ENCODE data around the gene DVL3. TPM values are rescaled to one million over a fixed set of nuclear protein-coding genes. Genes with fewer than 3 reads are reported as not detected.

DVL3 gene
- total and polyA plus RNA-seq, 2 experiments from 2014 or later: 25.6 to 55.5 TPM

DNA sequence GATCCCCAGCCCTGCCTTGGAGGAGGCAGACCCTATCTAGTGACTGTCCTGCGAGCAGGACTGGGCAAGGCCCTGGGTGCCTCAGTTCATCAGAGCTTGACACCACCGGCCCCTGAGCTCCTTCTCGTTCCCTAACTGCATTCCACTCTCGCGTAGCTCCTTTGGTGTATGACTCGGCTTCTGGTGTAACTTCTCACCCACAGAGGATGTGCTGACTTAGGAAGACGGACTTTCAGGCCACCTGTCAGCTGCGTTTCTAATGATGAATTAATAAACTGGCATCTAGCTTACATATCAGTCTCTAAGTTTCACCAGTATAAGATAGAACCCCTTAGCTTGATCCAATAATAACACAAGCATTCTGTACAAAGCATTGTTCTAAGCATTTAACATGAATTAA lies 48.3 kb downstream of the DVL3 start (continued):
- TF ChIP-seq, protein P1, sequence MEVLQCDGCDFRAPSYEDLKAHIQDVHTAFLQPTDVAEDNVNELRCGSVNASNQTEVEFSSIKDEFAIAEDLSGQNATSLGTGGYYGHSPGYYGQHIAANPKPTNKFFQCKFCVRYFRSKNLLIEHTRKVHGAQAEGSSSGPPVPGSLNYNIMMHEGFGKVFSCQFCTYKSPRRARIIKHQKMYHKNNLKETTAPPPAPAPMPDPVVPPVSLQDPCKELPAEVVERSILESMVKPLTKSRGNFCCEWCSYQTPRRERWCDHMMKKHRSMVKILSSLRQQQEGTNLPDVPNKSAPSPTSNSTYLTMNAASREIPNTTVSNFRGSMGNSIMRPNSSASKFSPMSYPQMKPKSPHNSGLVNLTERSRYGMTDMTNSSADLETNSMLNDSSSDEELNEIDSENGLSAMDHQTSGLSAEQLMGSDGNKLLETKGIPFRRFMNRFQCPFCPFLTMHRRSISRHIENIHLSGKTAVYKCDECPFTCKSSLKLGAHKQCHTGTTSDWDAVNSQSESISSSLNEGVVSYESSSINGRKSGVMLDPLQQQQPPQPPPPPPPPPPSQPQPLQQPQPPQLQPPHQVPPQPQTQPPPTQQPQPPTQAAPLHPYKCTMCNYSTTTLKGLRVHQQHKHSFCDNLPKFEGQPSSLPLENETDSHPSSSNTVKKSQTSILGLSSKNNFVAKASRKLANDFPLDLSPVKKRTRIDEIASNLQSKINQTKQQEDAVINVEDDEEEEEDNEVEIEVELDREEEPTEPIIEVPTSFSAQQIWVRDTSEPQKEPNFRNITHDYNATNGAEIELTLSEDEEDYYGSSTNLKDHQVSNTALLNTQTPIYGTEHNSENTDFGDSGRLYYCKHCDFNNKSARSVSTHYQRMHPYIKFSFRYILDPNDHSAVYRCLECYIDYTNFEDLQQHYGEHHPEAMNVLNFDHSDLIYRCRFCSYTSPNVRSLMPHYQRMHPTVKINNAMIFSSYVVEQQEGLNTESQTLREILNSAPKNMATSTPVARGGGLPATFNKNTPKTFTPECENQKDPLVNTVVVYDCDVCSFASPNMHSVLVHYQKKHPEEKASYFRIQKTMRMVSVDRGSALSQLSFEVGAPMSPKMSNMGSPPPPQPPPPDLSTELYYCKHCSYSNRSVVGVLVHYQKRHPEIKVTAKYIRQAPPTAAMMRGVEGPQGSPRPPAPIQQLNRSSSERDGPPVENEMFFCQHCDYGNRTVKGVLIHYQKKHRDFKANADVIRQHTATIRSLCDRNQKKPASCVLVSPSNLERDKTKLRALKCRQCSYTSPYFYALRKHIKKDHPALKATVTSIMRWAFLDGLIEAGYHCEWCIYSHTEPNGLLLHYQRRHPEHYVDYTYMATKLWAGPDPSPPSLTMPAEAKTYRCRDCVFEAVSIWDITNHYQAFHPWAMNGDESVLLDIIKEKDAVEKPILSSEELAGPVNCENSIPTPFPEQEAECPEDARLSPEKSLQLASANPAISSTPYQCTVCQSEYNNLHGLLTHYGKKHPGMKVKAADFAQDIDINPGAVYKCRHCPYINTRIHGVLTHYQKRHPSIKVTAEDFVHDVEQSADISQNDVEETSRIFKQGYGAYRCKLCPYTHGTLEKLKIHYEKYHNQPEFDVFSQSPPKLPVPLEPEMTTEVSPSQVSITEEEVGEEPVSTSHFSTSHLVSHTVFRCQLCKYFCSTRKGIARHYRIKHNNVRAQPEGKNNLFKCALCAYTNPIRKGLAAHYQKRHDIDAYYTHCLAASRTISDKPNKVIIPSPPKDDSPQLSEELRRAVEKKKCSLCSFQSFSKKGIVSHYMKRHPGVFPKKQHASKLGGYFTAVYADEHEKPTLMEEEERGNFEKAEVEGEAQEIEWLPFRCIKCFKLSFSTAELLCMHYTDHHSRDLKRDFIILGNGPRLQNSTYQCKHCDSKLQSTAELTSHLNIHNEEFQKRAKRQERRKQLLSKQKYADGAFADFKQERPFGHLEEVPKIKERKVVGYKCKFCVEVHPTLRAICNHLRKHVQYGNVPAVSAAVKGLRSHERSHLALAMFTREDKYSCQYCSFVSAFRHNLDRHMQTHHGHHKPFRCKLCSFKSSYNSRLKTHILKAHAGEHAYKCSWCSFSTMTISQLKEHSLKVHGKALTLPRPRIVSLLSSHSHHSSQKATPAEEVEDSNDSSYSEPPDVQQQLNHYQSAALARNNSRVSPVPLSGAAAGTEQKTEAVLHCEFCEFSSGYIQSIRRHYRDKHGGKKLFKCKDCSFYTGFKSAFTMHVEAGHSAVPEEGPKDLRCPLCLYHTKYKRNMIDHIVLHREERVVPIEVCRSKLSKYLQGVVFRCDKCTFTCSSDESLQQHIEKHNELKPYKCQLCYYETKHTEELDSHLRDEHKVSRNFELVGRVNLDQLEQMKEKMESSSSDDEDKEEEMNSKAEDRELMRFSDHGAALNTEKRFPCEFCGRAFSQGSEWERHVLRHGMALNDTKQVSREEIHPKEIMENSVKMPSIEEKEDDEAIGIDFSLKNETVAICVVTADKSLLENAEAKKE (CRISPR knock-in tag; IDR thresholded peaks at IDR 0.05): no peak
- no peak for TF ChIP-seq ZNF114 (CRISPR knock-in tag; IDR thresholded peaks at IDR 0.05)
- TF ChIP-seq, protein P2, sequence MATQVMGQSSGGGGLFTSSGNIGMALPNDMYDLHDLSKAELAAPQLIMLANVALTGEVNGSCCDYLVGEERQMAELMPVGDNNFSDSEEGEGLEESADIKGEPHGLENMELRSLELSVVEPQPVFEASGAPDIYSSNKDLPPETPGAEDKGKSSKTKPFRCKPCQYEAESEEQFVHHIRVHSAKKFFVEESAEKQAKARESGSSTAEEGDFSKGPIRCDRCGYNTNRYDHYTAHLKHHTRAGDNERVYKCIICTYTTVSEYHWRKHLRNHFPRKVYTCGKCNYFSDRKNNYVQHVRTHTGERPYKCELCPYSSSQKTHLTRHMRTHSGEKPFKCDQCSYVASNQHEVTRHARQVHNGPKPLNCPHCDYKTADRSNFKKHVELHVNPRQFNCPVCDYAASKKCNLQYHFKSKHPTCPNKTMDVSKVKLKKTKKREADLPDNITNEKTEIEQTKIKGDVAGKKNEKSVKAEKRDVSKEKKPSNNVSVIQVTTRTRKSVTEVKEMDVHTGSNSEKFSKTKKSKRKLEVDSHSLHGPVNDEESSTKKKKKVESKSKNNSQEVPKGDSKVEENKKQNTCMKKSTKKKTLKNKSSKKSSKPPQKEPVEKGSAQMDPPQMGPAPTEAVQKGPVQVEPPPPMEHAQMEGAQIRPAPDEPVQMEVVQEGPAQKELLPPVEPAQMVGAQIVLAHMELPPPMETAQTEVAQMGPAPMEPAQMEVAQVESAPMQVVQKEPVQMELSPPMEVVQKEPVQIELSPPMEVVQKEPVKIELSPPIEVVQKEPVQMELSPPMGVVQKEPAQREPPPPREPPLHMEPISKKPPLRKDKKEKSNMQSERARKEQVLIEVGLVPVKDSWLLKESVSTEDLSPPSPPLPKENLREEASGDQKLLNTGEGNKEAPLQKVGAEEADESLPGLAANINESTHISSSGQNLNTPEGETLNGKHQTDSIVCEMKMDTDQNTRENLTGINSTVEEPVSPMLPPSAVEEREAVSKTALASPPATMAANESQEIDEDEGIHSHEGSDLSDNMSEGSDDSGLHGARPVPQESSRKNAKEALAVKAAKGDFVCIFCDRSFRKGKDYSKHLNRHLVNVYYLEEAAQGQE (IDR thresholded peaks at IDR 0.05; ENCODE audit: unreplicated experiment): no peak
- no peak for TF ChIP-seq EZH2phosphoT487 (IDR thresholded peaks at IDR 0.05; ENCODE audit: unreplicated experiment)
- no peak for TF ChIP-seq POLR2AphosphoS5 (IDR thresholded peaks at IDR 0.05; ENCODE audit: low read depth)
- no peak for TF ChIP-seq EZH2 (IDR thresholded peaks at IDR 0.05; ENCODE audit: low read depth, unreplicated experiment)
- TF ChIP-seq NANOG (IDR thresholded peaks at IDR 0.05; ENCODE audit: borderline replicate concordance): no peak
